Left hindlimb (tissue), 1 donor: ENCODE data around the gene INPP1.
"Not testable (repeated sequence)": the region's sequence is repeated elsewhere in the genome, so short reads cannot be mapped to it uniquely, and the experiment has no call there.

Source experiments
- DNase-seq: peaks from one replicate; pipeline ENCODE4 v3.0.0-alpha.2; 2018

INPP1 gene

GRCh38 chr2:190334479-190335224, 8.7 kb upstream of the INPP1 start:
- DNase-seq = no peak

- no peak for DNase-seq
These were observed 8.2 kb upstream of the INPP1 start for GRCh38 chr2:190335225-190335559.

- not testable (repeated sequence) for DNase-seq
These were observed 7.8 kb upstream of the INPP1 start for GRCh38 chr2:190335584-190335983.

- DNase-seq = no peak
These were observed 7.0 kb upstream of the INPP1 start for GRCh38 chr2:190336420-190336819.

- no peak for DNase-seq
These were observed 4.9 kb upstream of the INPP1 start for GRCh38 chr2:190338453-190338852.

- no peak for DNase-seq
These were observed 4.0 kb upstream of the INPP1 start for GRCh38 chr2:190339394-190339793.

GRCh38 chr2:190340369-190340768, 3.0 kb upstream of the INPP1 start:
- no peak for DNase-seq

GRCh38 chr2:190342611-190343010, 778 bp upstream of the INPP1 start:
- DNase-seq = peak; percentile 36

GRCh38 chr2:190343089-190343535, 277 bp upstream of the INPP1 start:
- no peak for DNase-seq

GRCh38 chr2:190344276-190344827, 963 bp downstream of the INPP1 start:
- no peak for DNase-seq

- no peak for DNase-seq
These were observed 7.0 kb downstream of the INPP1 start for GRCh38 chr2:190350371-190350770.

- no peak for DNase-seq
These were observed 8.6 kb downstream of the INPP1 start for GRCh38 chr2:190351955-190352354.

GRCh38 chr2:190352668-190353536, 9.5 kb downstream of the INPP1 start:
- no peak for DNase-seq

- DNase-seq = no peak
These were observed 10.1 kb downstream of the INPP1 start for GRCh38 chr2:190353537-190353899.

GRCh38 chr2:190354003-190354690, 10.8 kb downstream of the INPP1 start:
- no peak for DNase-seq

GRCh38 chr2:190355968-190356644, 12.7 kb downstream of the INPP1 start:
- no peak for DNase-seq

- no peak for DNase-seq
These were observed 14.2 kb downstream of the INPP1 start for GRCh38 chr2:190357600-190357999.

- not testable (repeated sequence) for DNase-seq
These were observed 15.5 kb downstream of the INPP1 start for GRCh38 chr2:190358655-190359448.

GRCh38 chr2:190360561-190360960, 17.2 kb downstream of the INPP1 start:
- DNase-seq = no peak

- DNase-seq = no peak
These were observed 17.6 kb downstream of the INPP1 start for GRCh38 chr2:190360965-190361364.

GRCh38 chr2:190361572-190361971, 18.2 kb downstream of the INPP1 start:
- no peak for DNase-seq

- DNase-seq = no peak
These were observed 19.5 kb downstream of the INPP1 start for GRCh38 chr2:190362894-190363293.
